ENCODE measurements around the gene TTLL13.

DNA sequence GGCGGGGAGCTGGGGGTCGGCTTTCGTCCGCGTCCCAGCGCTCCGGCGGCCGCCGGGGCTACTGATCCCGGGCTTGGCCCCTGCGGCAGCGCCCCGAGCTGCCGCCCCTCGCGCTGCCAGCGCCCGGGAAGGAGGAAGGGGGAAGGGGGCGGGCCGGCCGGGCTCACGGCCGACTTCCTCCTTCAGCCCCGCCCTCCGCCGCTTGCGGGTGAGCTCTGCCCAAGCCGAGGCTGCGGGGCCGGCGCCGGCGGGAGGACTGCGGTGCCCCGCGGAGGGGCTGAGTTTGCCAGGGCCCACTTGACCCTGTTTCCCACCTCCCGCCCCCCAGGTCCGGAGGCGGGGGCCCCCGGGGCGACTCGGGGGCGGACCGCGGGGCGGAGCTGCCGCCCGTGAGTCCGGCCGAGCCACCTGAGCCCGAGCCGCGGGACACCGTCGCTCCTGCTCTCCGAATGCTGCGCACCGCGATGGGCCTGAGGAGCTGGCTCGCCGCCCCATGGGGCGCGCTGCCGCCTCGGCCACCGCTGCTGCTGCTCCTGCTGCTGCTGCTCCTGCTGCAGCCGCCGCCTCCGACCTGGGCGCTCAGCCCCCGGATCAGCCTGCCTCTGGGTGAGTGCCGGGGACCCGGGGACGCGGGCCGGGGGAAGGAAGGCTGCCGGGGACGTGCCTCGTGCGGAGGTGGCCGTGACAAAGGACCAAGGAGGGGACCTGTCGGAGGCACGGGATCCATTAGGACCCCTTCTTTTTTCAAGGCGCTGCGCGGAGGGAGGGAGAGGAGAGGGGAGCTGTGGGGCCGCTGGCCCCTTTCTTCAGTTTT, 48.0 kb upstream of the TTLL13 start, which contains the start of gene SEMA4B:
- TF ChIP-seq, protein P1, sequence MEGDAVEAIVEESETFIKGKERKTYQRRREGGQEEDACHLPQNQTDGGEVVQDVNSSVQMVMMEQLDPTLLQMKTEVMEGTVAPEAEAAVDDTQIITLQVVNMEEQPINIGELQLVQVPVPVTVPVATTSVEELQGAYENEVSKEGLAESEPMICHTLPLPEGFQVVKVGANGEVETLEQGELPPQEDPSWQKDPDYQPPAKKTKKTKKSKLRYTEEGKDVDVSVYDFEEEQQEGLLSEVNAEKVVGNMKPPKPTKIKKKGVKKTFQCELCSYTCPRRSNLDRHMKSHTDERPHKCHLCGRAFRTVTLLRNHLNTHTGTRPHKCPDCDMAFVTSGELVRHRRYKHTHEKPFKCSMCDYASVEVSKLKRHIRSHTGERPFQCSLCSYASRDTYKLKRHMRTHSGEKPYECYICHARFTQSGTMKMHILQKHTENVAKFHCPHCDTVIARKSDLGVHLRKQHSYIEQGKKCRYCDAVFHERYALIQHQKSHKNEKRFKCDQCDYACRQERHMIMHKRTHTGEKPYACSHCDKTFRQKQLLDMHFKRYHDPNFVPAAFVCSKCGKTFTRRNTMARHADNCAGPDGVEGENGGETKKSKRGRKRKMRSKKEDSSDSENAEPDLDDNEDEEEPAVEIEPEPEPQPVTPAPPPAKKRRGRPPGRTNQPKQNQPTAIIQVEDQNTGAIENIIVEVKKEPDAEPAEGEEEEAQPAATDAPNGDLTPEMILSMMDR (IDR thresholded peaks at IDR 0.05; ENCODE audit: insufficient read depth, low read depth, low read length): no peak
- no peak for TF ChIP-seq EZH2 (IDR thresholded peaks at IDR 0.05; ENCODE audit: insufficient read depth, low read length)

Data from astrocyte (in vitro differentiated cells and primary cell).